Measurements from ENCODE around the gene COL28A1. TPM values are rescaled to one million over a fixed set of nuclear protein-coding genes. Genes with fewer than 3 reads are reported as not detected.

The COL28A1 gene
- 0.02 TPM for total RNA-seq (2013)
- polyA plus RNA-seq (not detected), polyA minus RNA-seq (not detected in 2 replicates), total RNA-seq (0 to 3.6 (median 0.17) reads per million in 11 experiments)

DNA sequence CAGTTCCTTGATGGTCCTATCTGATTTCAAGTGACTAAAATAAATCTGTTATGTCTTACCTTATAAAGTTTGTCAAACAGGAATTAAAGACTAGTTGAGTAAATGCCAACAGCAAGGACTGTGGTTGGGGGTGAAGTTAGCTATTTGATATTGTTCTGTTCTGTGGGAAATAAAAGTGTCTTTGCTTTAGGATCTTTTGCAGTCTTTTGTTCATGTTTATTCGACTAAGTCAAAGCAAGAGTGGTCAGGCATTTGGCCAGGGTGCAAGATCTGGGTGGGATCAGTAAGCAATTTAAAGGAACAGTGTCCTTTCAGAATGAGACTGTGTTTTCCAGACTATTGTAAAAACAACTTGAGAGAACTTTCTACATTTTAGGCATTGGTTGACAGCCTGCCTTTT is at the start of gene COL28A1:
COL28A1 (minus strand) TSS at position 183 of the 400 bp plus-strand sequence. CDS start 2,998 bp downstream, outside the sequence.
- no peaks in the 10 kb centered on the region for H3K9me3 ChIP-seq (replicated peaks in 1 of 2; ENCODE audit: control insufficient read depth in 1 of 2, insufficient read depth in 1 of 2, low read length in 2 of 2)
- no peak within 1 kb of the TSS for H3K9ac ChIP-seq (ENCODE audit: insufficient read depth, low read length, poor library complexity, severe bottlenecking)
- no peak within 1 kb of the TSS for H3K4me3 ChIP-seq (replicated peaks in 1 of 3; ENCODE audit: low read depth in 2 of 3, low read length in 3 of 3)
- Mint-ChIP-seq H3K27me3 (ENCODE audit: low read depth in 3 of 3) (peaks cover 0 to 3% (median 0%) of the 10 kb centered on the region in 3 donors), H3K9me3 (peaks cover 0 to 2% (median 0%) of the 10 kb centered on the region in 7 donors), H3K4me1 (no peaks in the 10 kb centered on the region), H3K4me3 (no peak within 1 kb of the TSS), H3K36me3 (no peaks in the 10 kb centered on the region), H3K27ac (no peak within 1 kb of the TSS)
- TF ChIP-seq, protein P1, sequence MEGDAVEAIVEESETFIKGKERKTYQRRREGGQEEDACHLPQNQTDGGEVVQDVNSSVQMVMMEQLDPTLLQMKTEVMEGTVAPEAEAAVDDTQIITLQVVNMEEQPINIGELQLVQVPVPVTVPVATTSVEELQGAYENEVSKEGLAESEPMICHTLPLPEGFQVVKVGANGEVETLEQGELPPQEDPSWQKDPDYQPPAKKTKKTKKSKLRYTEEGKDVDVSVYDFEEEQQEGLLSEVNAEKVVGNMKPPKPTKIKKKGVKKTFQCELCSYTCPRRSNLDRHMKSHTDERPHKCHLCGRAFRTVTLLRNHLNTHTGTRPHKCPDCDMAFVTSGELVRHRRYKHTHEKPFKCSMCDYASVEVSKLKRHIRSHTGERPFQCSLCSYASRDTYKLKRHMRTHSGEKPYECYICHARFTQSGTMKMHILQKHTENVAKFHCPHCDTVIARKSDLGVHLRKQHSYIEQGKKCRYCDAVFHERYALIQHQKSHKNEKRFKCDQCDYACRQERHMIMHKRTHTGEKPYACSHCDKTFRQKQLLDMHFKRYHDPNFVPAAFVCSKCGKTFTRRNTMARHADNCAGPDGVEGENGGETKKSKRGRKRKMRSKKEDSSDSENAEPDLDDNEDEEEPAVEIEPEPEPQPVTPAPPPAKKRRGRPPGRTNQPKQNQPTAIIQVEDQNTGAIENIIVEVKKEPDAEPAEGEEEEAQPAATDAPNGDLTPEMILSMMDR (IDR thresholded peaks at IDR 0.05) = no peak
- H3K36me3 ChIP-seq (replicated peaks in 1 of 2; ENCODE audit: control insufficient read depth in 1 of 2, insufficient read depth in 2 of 2, low read length in 2 of 2) = no peaks in the 10 kb centered on the region
- no peaks in the 10 kb centered on the region for H3K4me1 ChIP-seq (ENCODE audit: control insufficient read depth in 1 of 2, insufficient read depth in 2 of 2, low read length in 2 of 2)
- 88% methylated on average over 1 of the region's 1 CpG for WGBS (ENCODE audit: insufficient coverage)
- H3K27ac ChIP-seq (ENCODE audit: low read depth in 1 of 2, low read length in 2 of 2) = no peak within 1 kb of the TSS
- no peaks in the 10 kb centered on the region for H3K79me2 ChIP-seq (ENCODE audit: insufficient read depth, low read length)
- no peak within 1 kb of the TSS for H2AFZ ChIP-seq (ENCODE audit: insufficient read depth, low read depth, low read length, poor library complexity, severe bottlenecking)
- no peaks in the 10 kb centered on the region for H3K27me3 ChIP-seq (ENCODE audit: control insufficient read depth in 2 of 2, insufficient read depth in 2 of 2, low read length in 2 of 2)
- intact Hi-C loops (cut with micrococcal nuclease) = no loop called here
- H4K20me1 ChIP-seq (ENCODE audit: insufficient read depth, low read length) = no peaks in the 10 kb centered on the region
- no peak within 1 kb of the TSS for H3K4me2 ChIP-seq (replicated peaks; ENCODE audit: extremely low read depth, low read length, poor library complexity, severe bottlenecking)
- no peak for DNase-seq

DNA sequence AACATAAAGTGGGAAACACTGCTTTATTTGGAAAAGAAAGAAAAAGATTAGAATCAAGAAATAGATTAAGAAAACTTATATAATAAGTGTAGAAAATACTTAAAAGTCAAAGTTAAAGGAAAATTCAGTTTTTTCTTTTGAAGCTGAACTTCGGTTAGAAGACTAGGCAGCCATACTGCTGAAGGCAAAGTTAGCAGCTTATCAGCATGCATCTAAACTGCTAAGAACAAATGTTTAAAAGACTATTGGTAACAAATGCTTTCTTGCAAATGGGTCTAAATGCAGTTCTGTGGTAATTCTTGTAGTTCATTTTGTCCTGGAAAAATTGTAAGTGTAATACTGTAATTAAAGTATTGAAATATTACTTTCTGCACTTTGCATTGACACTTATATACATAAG is 49.0 kb upstream of the COL28A1 start:
- no peak overlapping the region for H3K4me2 ChIP-seq (replicated peaks; ENCODE audit: extremely low read depth, low read length, poor library complexity, severe bottlenecking)
- no peaks in the 10 kb centered on the region for H4K20me1 ChIP-seq (ENCODE audit: insufficient read depth, low read length)
- H3K36me3 ChIP-seq (replicated peaks in 1 of 2; ENCODE audit: control insufficient read depth in 1 of 2, insufficient read depth in 2 of 2, low read length in 2 of 2) = peaks cover 14 to 57% of the 10 kb centered on the region in 2 donors
- H3K9ac ChIP-seq (ENCODE audit: insufficient read depth, low read length, poor library complexity, severe bottlenecking) = no peak overlapping the region
- no peaks in the 10 kb centered on the region for H3K4me1 ChIP-seq (ENCODE audit: control insufficient read depth in 1 of 2, insufficient read depth in 2 of 2, low read length in 2 of 2)
- no peaks in the 10 kb centered on the region for H3K9me3 ChIP-seq (replicated peaks in 1 of 2; ENCODE audit: control insufficient read depth in 1 of 2, insufficient read depth in 1 of 2, low read length in 2 of 2)
- Mint-ChIP-seq H3K27me3 (ENCODE audit: low read depth in 3 of 3) (no peaks in the 10 kb centered on the region), H3K9me3 (no peaks in the 10 kb centered on the region), H3K27ac (no peak overlapping the region), H3K4me3 (no peak overlapping the region), H3K36me3 (peaks cover 24 to 39% of the 10 kb centered on the region in 2 donors), H3K4me1 (no peaks in the 10 kb centered on the region)
- H3K79me2 ChIP-seq (ENCODE audit: insufficient read depth, low read length) = no peaks in the 10 kb centered on the region
- no peak overlapping the region for H3K4me3 ChIP-seq (replicated peaks in 1 of 3; ENCODE audit: low read depth in 2 of 3, low read length in 3 of 3)
- intact Hi-C loops (cut with micrococcal nuclease) = no loop called here
- no peak overlapping the region for H3K27ac ChIP-seq (ENCODE audit: low read depth in 1 of 2, low read length in 2 of 2)
- no peaks in the 10 kb centered on the region for H3K27me3 ChIP-seq (ENCODE audit: control insufficient read depth in 2 of 2, insufficient read depth in 2 of 2, low read length in 2 of 2)
- WGBS (ENCODE audit: insufficient coverage) = 100% methylated on average over 1 of the region's 1 CpG
- H2AFZ ChIP-seq (ENCODE audit: insufficient read depth, low read depth, low read length, poor library complexity, severe bottlenecking) = no peak overlapping the region
- TF ChIP-seq, protein P1 (IDR thresholded peaks at IDR 0.05) = no peak
- no peak for DNase-seq
